ENCODE measurements around the gene NDUFB4. TPM values are rescaled to one million over a fixed set of nuclear protein-coding genes. Genes with fewer than 3 reads are reported as not detected.

NDUFB4 gene
- total RNA-seq, 5 donors from 2014 or later (not counting 1 experiment from before 2014, with no cell fraction given), result 59.3 to 79.6 (median 73.6) TPM

DNA sequence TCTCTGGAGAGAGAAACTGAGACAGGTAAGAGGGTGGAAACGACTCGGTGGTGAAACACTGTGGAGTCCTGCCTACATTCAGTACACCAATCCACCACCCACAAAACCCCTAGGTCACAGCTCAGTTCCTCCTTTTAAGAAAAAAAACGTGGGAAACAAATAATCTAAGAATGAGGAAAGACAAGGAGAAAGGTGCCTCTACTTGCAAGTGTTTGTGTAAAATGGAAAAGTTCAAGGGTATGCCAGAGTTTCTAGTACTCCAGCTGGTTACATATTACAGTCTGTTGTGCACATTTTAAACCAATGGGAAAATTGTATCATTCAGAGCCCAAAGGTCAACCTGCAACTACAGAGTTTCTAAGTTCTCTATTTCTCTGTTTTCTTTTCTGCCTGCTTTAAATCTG, 53.7 kb downstream of the NDUFB4 start:
- H3K27me3 Mint-ChIP-seq, result no peaks in the 10 kb centered on the region
- no peak for ATAC-seq (replicated peaks in 1 of 4)
- no peaks in the 10 kb centered on the region for H3K36me3 ChIP-seq (ENCODE audit: control insufficient read depth in 2 of 2, extremely low read depth in 1 of 2, insufficient read depth in 1 of 2, low read length in 1 of 2)
- DNase-seq, result no peak
- no peaks in the 10 kb centered on the region for H3K36me3 Mint-ChIP-seq
- H3K4me1 Mint-ChIP-seq, result no peaks in the 10 kb centered on the region
- no CpG with 5 or more reads among the region's 3 CpGs for WGBS (ENCODE audit: insufficient coverage)
- ChIA-PET POLR2A (no interaction called here), CTCF (no interaction called here)
- no peaks in the 10 kb centered on the region for H3K9me3 ChIP-seq
- H3K27ac Mint-ChIP-seq, result no peak overlapping the region
- H3K27me3 ChIP-seq (replicated peaks in 1 of 2; ENCODE audit: control insufficient read depth in 2 of 2, extremely low read depth in 1 of 2, insufficient read depth in 2 of 2, low read length in 1 of 2), result no peaks in the 10 kb centered on the region
- H3K4me1 ChIP-seq (ENCODE audit: control insufficient read depth in 1 of 2, extremely low read depth in 1 of 2, insufficient read depth in 2 of 2, low read length in 2 of 2), result no peaks in the 10 kb centered on the region
- no peak overlapping the region for H3K4me3 Mint-ChIP-seq
- H3K27ac ChIP-seq (ENCODE audit: low read length), result no peak overlapping the region
- no peak overlapping the region for H3K4me3 ChIP-seq (ENCODE audit: control insufficient read depth in 1 of 2, extremely low read depth in 1 of 2, low read length in 1 of 2)
- H3K9me3 Mint-ChIP-seq, result peaks cover 0 to 3% (median 0%) of the 10 kb centered on the region in 3 donors

- CTCF ChIA-PET, result no interaction called here
- WGBS (ENCODE audit: insufficient coverage), result 100% methylated on average over 1 of the region's 2 CpGs
Observed at GRCh38 chr3:120650311-120650710, 54.2 kb downstream of the NDUFB4 start.

More at GRCh38 chr3:120650311-120650710, 54.2 kb downstream of the NDUFB4 start:
- no peak overlapping the region for H3K4me3 ChIP-seq (ENCODE audit: control insufficient read depth in 1 of 2, extremely low read depth in 1 of 2, low read length in 1 of 2)
- H3K36me3 ChIP-seq (ENCODE audit: control insufficient read depth in 2 of 2, extremely low read depth in 1 of 2, insufficient read depth in 1 of 2, low read length in 1 of 2), result no peaks in the 10 kb centered on the region
- Mint-ChIP-seq H3K4me1 (no peaks in the 10 kb centered on the region), H3K36me3 (no peaks in the 10 kb centered on the region), H3K27ac (no peak overlapping the region), H3K4me3 (no peak overlapping the region), H3K9me3 (peaks cover 0 to 3% (median 0%) of the 10 kb centered on the region in 3 donors), H3K27me3 (no peaks in the 10 kb centered on the region)
- no peak overlapping the region for H3K27ac ChIP-seq (ENCODE audit: low read length)
- no peaks in the 10 kb centered on the region for H3K4me1 ChIP-seq (ENCODE audit: control insufficient read depth in 1 of 2, extremely low read depth in 1 of 2, insufficient read depth in 2 of 2, low read length in 2 of 2)
- DNase-seq, result no peak
- H3K9me3 ChIP-seq, result no peaks in the 10 kb centered on the region
- POLR2A ChIA-PET, result no interaction called here
- H3K27me3 ChIP-seq (replicated peaks in 1 of 2; ENCODE audit: control insufficient read depth in 2 of 2, extremely low read depth in 1 of 2, insufficient read depth in 2 of 2, low read length in 1 of 2), result no peaks in the 10 kb centered on the region
- no peak for ATAC-seq (replicated peaks in 1 of 4)

Other genes with a start within 250 kb of the NDUFB4 start
- 10 to 100 TPM; 14.4 to 19.2 (median 17.7) TPM for gene LRRC58, start 247.0 kb upstream of the NDUFB4 start, total RNA-seq
- 1 to 10 TPM in 3 of 5 donors, under 1 TPM in 2; 0.76 to 5.1 (median 1.5) TPM for gene FSTL1, start 145.3 kb upstream of the NDUFB4 start, total RNA-seq
- 1 to 10 TPM; 1.5 to 4.1 (median 2.6) TPM for gene HGD, start 85.9 kb downstream of the NDUFB4 start, total RNA-seq
- gene RABL3, start 146.2 kb downstream of the NDUFB4 start, total RNA-seq, result 10 to 100 TPM; 14.7 to 31.8 (median 25.0) TPM
- 10 to 100 TPM; 13.3 to 28.5 (median 26.0) TPM for gene GTF2E1, start 146.4 kb downstream of the NDUFB4 start, total RNA-seq

Data from T-cell (primary cell).